Liver (tissue), 9 donors: ENCODE data around the gene SPATS2. TPM values are rescaled to one million over a fixed set of nuclear protein-coding genes. Genes with fewer than 3 reads are reported as not detected.

Experiments used
- DNase-seq: peaks from one replicate; pipeline ENCODE4 v3.0.0-alpha.2; 2017; ENCODE audit warnings: low spot score
- H3K27ac ChIP-seq, 2 donors: one replicate each; pipeline ENCODE4 v1.7.0; 2013; ENCODE audit warnings: inconsistent platforms in 2 of 2, low read length in 2 of 2, control low read depth in 1 of 2, low read depth in 1 of 2, mild to moderate bottlenecking in 1 of 2
- H3K27me3 ChIP-seq, 4 donors: one replicate each; pipeline versions ENCODE4 v1.6.1 to v1.7.0; 2013; ENCODE audit warnings: low read length in 3 of 4, inconsistent platforms in 1 of 4, mild to moderate bottlenecking in 1 of 4, moderate library complexity in 1 of 4; ENCODE audit not compliant: control insufficient read depth in 4 of 4, insufficient read depth in 4 of 4
- H3K36me3 ChIP-seq, 4 donors: one replicate each; pipeline versions ENCODE4 v1.6.1 to v1.7.0; 2013; ENCODE audit warnings: low read length in 3 of 4, mild to moderate bottlenecking in 3 of 4, low read depth in 1 of 4, moderate library complexity in 1 of 4; ENCODE audit not compliant: control insufficient read depth in 4 of 4, insufficient read depth in 3 of 4
- H3K4me1 ChIP-seq, 4 donors: one replicate each; pipeline versions ENCODE4 v1.6.1 to v1.7.0; 2013; ENCODE audit warnings: low read length in 3 of 4, mild to moderate bottlenecking in 3 of 4, moderate library complexity in 1 of 4; ENCODE audit not compliant: control insufficient read depth in 4 of 4, insufficient read depth in 4 of 4
- H3K4me3 ChIP-seq, 3 donors: one replicate each; pipeline versions ENCODE4 v1.6.1 to v1.7.0; 2013; ENCODE audit warnings: low read length in 3 of 3, control low read depth in 1 of 3, low read depth in 1 of 3, mild to moderate bottlenecking in 1 of 3
- H3K9ac ChIP-seq, 2 donors: one replicate each; pipeline ENCODE4 v1.7.0; 2013; ENCODE audit warnings: low read length in 2 of 2, mild to moderate bottlenecking in 2 of 2, moderate library complexity in 2 of 2, control low read depth in 1 of 2, low read depth in 1 of 2
- H3K9me3 ChIP-seq, 4 donors: one replicate each; pipeline versions ENCODE4 v1.6.1 to v1.7.0; 2013; ENCODE audit warnings: low read length in 3 of 4; ENCODE audit not compliant: control insufficient read depth in 4 of 4
- EGR1 ChIP-seq, 2 donors: IDR thresholded peaks; 2 replicates each; pipeline ENCODE4 v1.6.1; 2016 to 2018; ENCODE audit warnings: antibody characterized with exemption in 2 of 2, low read depth in 2 of 2
- FOXA1 ChIP-seq: IDR thresholded peaks from 2 replicates; pipeline ENCODE4 v1.6.1; 2016; ENCODE audit warnings: antibody characterized with exemption
- FOXA2 ChIP-seq: IDR thresholded peaks from 2 replicates; pipeline ENCODE4 v1.6.1; 2016; ENCODE audit warnings: antibody characterized with exemption
- HNF4G ChIP-seq: IDR thresholded peaks from 2 replicates; pipeline ENCODE4 v1.6.1; 2016; ENCODE audit warnings: antibody characterized with exemption
- NR2F2 ChIP-seq: IDR thresholded peaks from 2 replicates; pipeline ENCODE4 v1.6.1; 2016; ENCODE audit warnings: antibody characterized with exemption
- RAD21 ChIP-seq, 2 donors: IDR thresholded peaks; 2 replicates each; pipeline ENCODE4 v1.6.1; 2016; ENCODE audit warnings: antibody characterized with exemption in 2 of 2, mild to moderate bottlenecking in 2 of 2
- RXRA ChIP-seq, 2 donors: IDR thresholded peaks; 2 replicates each; pipeline ENCODE4 v1.6.1; 2017 to 2018; ENCODE audit warnings: antibody characterized with exemption in 2 of 2, mild to moderate bottlenecking in 1 of 2
- TAF1 ChIP-seq: conservative IDR thresholded peaks from 2 replicates; pipeline ENCODE4 v1.6.1; 2016; ENCODE audit warnings: antibody characterized with exemption, mild to moderate bottlenecking
- YY1 ChIP-seq: IDR thresholded peaks from 2 replicates; pipeline ENCODE4 v1.6.1; 2016; ENCODE audit warnings: antibody characterized with exemption, mild to moderate bottlenecking
- WGBS: extraction: QIAGEN DNeasy Blood & Tissue Kit; methylation state at CpG from one replicate; pipeline ENCODE4 v1.1.7; 2013; 5-methylcytosine and 5-hydroxymethylcytosine counted together
- polyA plus RNA-seq, 2 donors: library from polyadenylated mRNA; stranded (reverse) in 1 of 2; unstranded in 1 of 2; fragments of 200-250 nt in 1 of 2; fragments of >200 nt in 1 of 2; fragmentation: Nextera tagmentation in 1 of 2; extraction: Ambion mirVana in 1 of 2; gene quantifications; one replicate each; pipeline versions ENCODE4 v1.2.1 to v1.2.3, GENCODE V29; 2013 to 2015
- total RNA-seq, 2 donors: library from RNA; depleted of rRNA; stranded (reverse); fragments of >200 nt; gene quantifications; one replicate each; pipeline ENCODE4 v1.2.3, GENCODE V29; 2014
- TF ChIP-seq, protein P1 (sequence below): IDR thresholded peaks from 2 replicates; pipeline ENCODE4 v1.6.1; 2016; ENCODE audit warnings: antibody characterized with exemption
- TF ChIP-seq, protein P2 (sequence below): fragments of 150-350 bp; IDR thresholded peaks from 2 replicates; pipeline ENCODE4 v1.5.1; 2017; ENCODE audit warnings: improper control_type of control experiment, low read depth, low read length; ENCODE audit not compliant: missing input control
- TF ChIP-seq, protein P3 (sequence below): IDR thresholded peaks from 2 replicates; pipeline ENCODE4 v1.6.1; 2016; ENCODE audit warnings: antibody characterized with exemption, mild to moderate bottlenecking
- donor health status: healthy.
- donor health status: healthy.
- donor health status: healthy.
- donor health status: healthy.
- donor health status: healthy.

Gene SPATS2
- total and polyA plus RNA-seq, 4 donors, result 2.4 to 5.2 (median 4.5) TPM

DNA sequence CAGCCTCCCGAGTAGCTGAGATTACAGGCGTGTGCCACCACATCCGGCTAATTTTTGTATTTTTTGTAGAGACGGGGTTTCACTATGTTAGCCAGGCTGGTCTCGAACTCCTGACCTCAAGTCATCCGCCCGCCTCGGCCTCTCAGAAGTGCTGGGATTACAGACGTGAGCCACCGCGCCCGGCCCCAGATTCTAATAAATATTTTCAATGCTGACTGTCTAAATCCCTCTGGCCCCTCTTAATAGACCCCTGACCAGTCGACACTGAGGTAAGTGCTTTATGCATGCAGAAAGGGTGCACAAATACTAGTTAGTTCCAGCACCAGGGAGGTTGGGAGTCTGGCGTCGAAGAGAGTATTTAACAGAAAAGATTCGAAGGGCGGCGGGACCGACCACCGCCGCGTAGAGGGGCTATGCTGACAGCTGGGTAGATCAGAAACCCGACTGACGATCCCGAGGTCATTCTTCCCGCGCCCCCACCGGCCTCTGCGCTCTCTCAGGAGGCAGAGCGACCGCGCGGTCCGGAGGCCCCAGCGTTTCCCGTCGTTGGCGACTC lies 1.1 kb upstream of the SPATS2 start:
- no peaks in the 10 kb centered on the region for H3K9me3 ChIP-seq
- DNase-seq, result no peak
- H3K9ac ChIP-seq, result peak overlapping the region; percentile 86 to 89
- H3K27me3 ChIP-seq, result no peaks in the 10 kb centered on the region
- H3K27ac ChIP-seq, result peak overlapping the region; percentile 89 to 93
- WGBS, result 14% methylated on average over 38 of the region's 38 CpGs
- no peaks in the 10 kb centered on the region for H3K36me3 ChIP-seq
- H3K4me1 ChIP-seq, result peaks cover 2 to 15% (median 5%) of the 10 kb centered on the region in 4 donors
- TF ChIP-seq, protein P1, sequence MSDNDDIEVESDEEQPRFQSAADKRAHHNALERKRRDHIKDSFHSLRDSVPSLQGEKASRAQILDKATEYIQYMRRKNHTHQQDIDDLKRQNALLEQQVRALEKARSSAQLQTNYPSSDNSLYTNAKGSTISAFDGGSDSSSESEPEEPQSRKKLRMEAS, result no peak
- TF ChIP-seq EGR1 (IDR thresholded peaks at IDR 0.05; ENCODE audit: low read depth in 2 of 2), result no peak
- no peak for TF ChIP-seq RXRA (IDR thresholded peaks at IDR 0.05)
- TF ChIP-seq NR2F2, result no peak
- no peak for TF ChIP-seq FOXA1
- TF ChIP-seq FOXA2, result no peak
- no peak for TF ChIP-seq YY1
- no peak for TF ChIP-seq TAF1
- H3K4me3 ChIP-seq, result peak overlapping the region; percentile 69 to 93 (median 85)

DNA sequence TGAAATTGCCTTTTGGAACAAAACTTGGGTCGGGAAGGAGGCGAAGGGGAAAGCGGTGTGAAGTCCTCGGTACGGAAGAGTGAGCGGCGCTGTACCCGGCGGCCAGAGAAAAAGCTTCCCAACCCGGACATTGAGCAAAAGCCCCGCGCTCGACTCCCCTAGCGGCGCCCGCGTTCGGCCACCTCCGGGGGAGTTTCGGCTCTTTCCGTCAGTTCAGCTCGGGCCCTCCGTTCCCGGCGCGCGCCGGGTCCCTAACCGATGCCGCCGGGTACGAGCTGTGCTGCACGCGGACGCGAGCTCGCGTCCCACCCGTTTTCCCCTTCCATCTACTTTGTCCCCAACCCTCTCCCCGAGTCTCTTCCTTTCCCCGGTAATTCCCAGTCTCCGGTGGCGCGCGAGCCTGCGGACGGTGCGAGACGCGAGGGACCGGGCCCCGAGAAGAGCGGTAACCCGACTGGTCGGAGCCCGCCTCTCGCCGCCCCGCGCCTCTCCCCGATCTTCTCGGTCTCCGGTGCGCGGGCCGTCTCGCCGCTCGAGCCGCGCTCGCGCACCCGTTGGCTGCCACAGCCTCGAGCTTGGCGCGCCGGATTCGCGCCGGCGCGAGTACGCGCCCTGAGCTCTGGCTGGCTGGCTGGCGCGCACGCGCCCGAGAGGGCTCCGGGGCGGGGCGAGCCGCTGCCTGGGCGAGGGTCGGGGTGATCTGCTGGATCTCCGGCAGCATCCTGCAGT lies 446 bp upstream of the SPATS2 start:
- TF ChIP-seq YY1, result no peak
- no peak for TF ChIP-seq RXRA (IDR thresholded peaks at IDR 0.05)
- no peak for TF ChIP-seq NR2F2
- TF ChIP-seq, protein P1, result no peak
- TF ChIP-seq EGR1 (IDR thresholded peaks at IDR 0.05; ENCODE audit: low read depth in 2 of 2), result no peak
- TF ChIP-seq RAD21 (IDR thresholded peaks at IDR 0.05), result no peak
- TF ChIP-seq, protein P2, sequence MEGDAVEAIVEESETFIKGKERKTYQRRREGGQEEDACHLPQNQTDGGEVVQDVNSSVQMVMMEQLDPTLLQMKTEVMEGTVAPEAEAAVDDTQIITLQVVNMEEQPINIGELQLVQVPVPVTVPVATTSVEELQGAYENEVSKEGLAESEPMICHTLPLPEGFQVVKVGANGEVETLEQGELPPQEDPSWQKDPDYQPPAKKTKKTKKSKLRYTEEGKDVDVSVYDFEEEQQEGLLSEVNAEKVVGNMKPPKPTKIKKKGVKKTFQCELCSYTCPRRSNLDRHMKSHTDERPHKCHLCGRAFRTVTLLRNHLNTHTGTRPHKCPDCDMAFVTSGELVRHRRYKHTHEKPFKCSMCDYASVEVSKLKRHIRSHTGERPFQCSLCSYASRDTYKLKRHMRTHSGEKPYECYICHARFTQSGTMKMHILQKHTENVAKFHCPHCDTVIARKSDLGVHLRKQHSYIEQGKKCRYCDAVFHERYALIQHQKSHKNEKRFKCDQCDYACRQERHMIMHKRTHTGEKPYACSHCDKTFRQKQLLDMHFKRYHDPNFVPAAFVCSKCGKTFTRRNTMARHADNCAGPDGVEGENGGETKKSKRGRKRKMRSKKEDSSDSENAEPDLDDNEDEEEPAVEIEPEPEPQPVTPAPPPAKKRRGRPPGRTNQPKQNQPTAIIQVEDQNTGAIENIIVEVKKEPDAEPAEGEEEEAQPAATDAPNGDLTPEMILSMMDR, result peak; percentile 15
- no peak for TF ChIP-seq FOXA2
- TF ChIP-seq TAF1, result peak; percentile 28
- TF ChIP-seq, protein P3, sequence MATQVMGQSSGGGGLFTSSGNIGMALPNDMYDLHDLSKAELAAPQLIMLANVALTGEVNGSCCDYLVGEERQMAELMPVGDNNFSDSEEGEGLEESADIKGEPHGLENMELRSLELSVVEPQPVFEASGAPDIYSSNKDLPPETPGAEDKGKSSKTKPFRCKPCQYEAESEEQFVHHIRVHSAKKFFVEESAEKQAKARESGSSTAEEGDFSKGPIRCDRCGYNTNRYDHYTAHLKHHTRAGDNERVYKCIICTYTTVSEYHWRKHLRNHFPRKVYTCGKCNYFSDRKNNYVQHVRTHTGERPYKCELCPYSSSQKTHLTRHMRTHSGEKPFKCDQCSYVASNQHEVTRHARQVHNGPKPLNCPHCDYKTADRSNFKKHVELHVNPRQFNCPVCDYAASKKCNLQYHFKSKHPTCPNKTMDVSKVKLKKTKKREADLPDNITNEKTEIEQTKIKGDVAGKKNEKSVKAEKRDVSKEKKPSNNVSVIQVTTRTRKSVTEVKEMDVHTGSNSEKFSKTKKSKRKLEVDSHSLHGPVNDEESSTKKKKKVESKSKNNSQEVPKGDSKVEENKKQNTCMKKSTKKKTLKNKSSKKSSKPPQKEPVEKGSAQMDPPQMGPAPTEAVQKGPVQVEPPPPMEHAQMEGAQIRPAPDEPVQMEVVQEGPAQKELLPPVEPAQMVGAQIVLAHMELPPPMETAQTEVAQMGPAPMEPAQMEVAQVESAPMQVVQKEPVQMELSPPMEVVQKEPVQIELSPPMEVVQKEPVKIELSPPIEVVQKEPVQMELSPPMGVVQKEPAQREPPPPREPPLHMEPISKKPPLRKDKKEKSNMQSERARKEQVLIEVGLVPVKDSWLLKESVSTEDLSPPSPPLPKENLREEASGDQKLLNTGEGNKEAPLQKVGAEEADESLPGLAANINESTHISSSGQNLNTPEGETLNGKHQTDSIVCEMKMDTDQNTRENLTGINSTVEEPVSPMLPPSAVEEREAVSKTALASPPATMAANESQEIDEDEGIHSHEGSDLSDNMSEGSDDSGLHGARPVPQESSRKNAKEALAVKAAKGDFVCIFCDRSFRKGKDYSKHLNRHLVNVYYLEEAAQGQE, result peak; percentile 24
- TF ChIP-seq HNF4G, result peak; percentile 11
- Histone ChIP-seq H3K9me3 (no peaks in the 10 kb centered on the region), H3K4me1 (peaks cover 2 to 15% (median 5%) of the 10 kb centered on the region in 4 donors), H3K36me3 (no peaks in the 10 kb centered on the region), H3K4me3 (peak overlapping the region; percentile 69 to 93 (median 85)), H3K27ac (peak overlapping the region; percentile 89 to 93), H3K9ac (peak overlapping the region; percentile 86 to 89), H3K27me3 (no peaks in the 10 kb centered on the region)
- peak; percentile 85 for DNase-seq
- under 1% methylated on average over 97 of the region's 97 CpGs for WGBS
